AG04450 (cell line): ENCODE data around the gene GNG13. TPM values are rescaled to one million over a fixed set of nuclear protein-coding genes. Genes with fewer than 3 reads are reported as not detected.

Experiments used
- CTCF ChIA-PET: fragments of 300-600, 350-600 bp; formaldehyde crosslinking; extraction: SDS; loops from one replicate; lab custom pipeline; 2022; ENCODE audit warnings: antibody characterized with exemption, inconsistent platforms; lab: Charles Lee
- POLR2A ChIA-PET: fragments of 350-600 bp; formaldehyde crosslinking; extraction: SDS; loops from one replicate; lab custom pipeline; 2021; ENCODE audit warnings: antibody characterized with exemption, inconsistent platforms; lab: Yijun Ruan, JAX
- DNase-seq: peaks from one replicate; pipeline ENCODE4 v3.0.0-alpha.2; 2011; ENCODE audit warnings: low read depth, low spot score
- H3K27ac ChIP-seq: one replicate; pipeline ENCODE4 v1.5.1; 2012; ENCODE audit warnings: low read depth, low read length, control low read depth
- H3K27me3 ChIP-seq: one replicate; pipeline ENCODE4 v1.6.0; 2012; ENCODE audit warnings: low read length; ENCODE audit not compliant: control insufficient read depth, insufficient read depth
- H3K4me3 ChIP-seq: 2 replicates; pipeline ENCODE4 v1.5.1; 2011; ENCODE audit warnings: mild to moderate bottlenecking, low read depth, low read length, control low read depth
- H3K9me3 ChIP-seq: 2 replicates; pipeline ENCODE4 v1.5.1; 2012; ENCODE audit warnings: low read length; ENCODE audit not compliant: control insufficient read depth, insufficient read depth
- CTCF ChIP-seq: IDR thresholded peaks from 2 replicates; pipeline ENCODE4 v1.5.1; 2011; ENCODE audit warnings: low read depth, low read length, control low read depth, inconsistent platforms
- polyA plus RNA-seq: library from polyadenylated mRNA; depleted of rRNA; stranded (reverse); fragments of >200 nt; gene quantifications from 2 replicates; pipeline ENCODE4 v1.2.3, GENCODE V29; 2011

GNG13 gene
- polyA plus RNA-seq, 1 experiment, result not detected

- TF ChIP-seq CTCF, result no peak
- ChIA-PET POLR2A (interaction anchor here (1.6 kb wide), 1 partner anchor 15 kb away, joined by 3 read pairs; no protein-coding TSS in a partner anchor), CTCF (interaction anchor here (0.6 kb wide), 1 partner anchor 22 kb away, joined by 3 read pairs; no protein-coding TSS in a partner anchor)
- no peak for DNase-seq
- peaks cover 7% of the 10 kb centered on the region for H3K27me3 ChIP-seq
- H3K27ac ChIP-seq, result no peak overlapping the region
- H3K4me3 ChIP-seq, result no peak overlapping the region
- no peaks in the 10 kb centered on the region; the same call in 1 of the 2 replicates for H3K9me3 ChIP-seq
Observed at GRCh38 chr16:763369-764183, 37.0 kb downstream of the GNG13 start.

GRCh38 chr16:762595-763268 lies 37.8 kb downstream of the GNG13 start:
- TF ChIP-seq CTCF, result no peak
- DNase-seq, result no peak
- no peak overlapping the region for H3K4me3 ChIP-seq
- no peak overlapping the region for H3K27ac ChIP-seq
- POLR2A ChIA-PET, result interaction anchor here (0.8 to 1.6 kb wide), 2 partner anchors 9 to 14 kb away, joined by 3 to 4 read pairs; no protein-coding TSS in a partner anchor
- peaks cover 7% of the 10 kb centered on the region for H3K27me3 ChIP-seq
- no peaks in the 10 kb centered on the region; the same call in 1 of the 2 replicates for H3K9me3 ChIP-seq
- CTCF ChIA-PET, result no interaction called here

- peaks cover 7% of the 10 kb centered on the region for H3K27me3 ChIP-seq
- no peak overlapping the region for H3K4me3 ChIP-seq
- DNase-seq, result no peak
- H3K9me3 ChIP-seq, result no peaks in the 10 kb centered on the region; the same call in 1 of the 2 replicates
- H3K27ac ChIP-seq, result no peak overlapping the region
- no peak for TF ChIP-seq CTCF
- ChIA-PET CTCF (interaction anchor here (0.5 kb wide), 1 partner anchor 418 kb away, joined by 5 read pairs; no protein-coding TSS in a partner anchor), POLR2A (interaction anchor here (0.8 kb wide), 1 partner anchor 9 kb away, joined by 4 read pairs; no protein-coding TSS in a partner anchor)
Observed at GRCh38 chr16:761625-762513, 38.7 kb downstream of the GNG13 start.

GRCh38 chr16:760545-761343 lies 39.8 kb downstream of the GNG13 start, which contains the start of gene MSLN:
MSLN (plus strand) TSS chr16:760734; CDS start chr16:762681, 1,947 bp downstream.
- POLR2A ChIA-PET, result interaction anchor here (0.6 kb wide), 1 partner anchor 12 kb away, joined by 6 read pairs; no protein-coding TSS in a partner anchor
- DNase-seq, result no peak
- H3K9me3 ChIP-seq, result no peaks in the 10 kb centered on the region; the same call in none of the 2 replicates

More at GRCh38 chr16:760545-761343, 39.8 kb downstream of the GNG13 start, which contains the start of gene MSLN:
- TF ChIP-seq CTCF, result no peak
- Histone ChIP-seq H3K4me3 (no peak within 1 kb of the TSS), H3K27me3 (peaks cover 7% of the 10 kb centered on the region), H3K27ac (no peak within 1 kb of the TSS)
- CTCF ChIA-PET, result no interaction called here
